ENCODE results near the gene RERE.
"Not testable (repeated sequence)": the region's sequence is repeated elsewhere in the genome, so short reads cannot be mapped to it uniquely, and the experiment has no call there.

The RERE gene

GRCh38 chr1:8380310-8380709, 437.1 kb downstream of the RERE start:
- DNase-seq (ENCODE audit: low spot score) = not testable (repeated sequence)

DNA sequence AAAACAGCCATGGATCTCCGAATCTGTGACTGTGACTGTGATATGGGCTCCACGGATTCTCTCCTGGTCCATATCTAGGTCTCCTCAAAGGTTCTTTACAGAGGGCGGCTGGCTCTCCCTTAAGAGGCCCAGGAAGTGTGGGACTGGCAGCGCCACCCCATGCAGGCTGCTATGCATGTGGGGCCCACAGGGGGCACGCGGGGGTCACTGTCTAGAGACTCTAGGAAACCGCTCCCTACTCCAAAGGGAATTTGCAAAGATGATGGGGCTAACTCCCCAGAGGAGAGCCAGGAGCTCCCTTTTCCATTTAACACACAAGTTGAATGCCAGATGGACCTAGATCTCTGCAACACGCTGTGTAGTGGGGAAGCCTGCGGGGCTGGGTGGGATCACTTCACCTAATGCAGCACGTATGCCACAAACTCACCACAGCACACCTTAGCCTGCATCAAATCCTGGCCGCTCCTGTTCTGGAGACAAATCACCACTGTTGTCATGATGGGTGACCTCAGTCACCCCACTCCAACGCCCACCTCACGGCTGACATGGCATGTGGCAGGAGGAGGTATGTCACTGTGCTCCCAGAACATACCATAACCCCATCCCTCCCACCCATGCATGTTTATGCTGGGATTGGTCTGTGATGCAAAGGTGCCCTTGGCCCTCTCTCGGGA, 437.8 kb downstream of the RERE start:
- no peak for DNase-seq (ENCODE audit: low spot score)

- DNase-seq (ENCODE audit: low spot score) = no peak
Observed at GRCh38 chr1:8378981-8379470, 438.4 kb downstream of the RERE start.

DNA sequence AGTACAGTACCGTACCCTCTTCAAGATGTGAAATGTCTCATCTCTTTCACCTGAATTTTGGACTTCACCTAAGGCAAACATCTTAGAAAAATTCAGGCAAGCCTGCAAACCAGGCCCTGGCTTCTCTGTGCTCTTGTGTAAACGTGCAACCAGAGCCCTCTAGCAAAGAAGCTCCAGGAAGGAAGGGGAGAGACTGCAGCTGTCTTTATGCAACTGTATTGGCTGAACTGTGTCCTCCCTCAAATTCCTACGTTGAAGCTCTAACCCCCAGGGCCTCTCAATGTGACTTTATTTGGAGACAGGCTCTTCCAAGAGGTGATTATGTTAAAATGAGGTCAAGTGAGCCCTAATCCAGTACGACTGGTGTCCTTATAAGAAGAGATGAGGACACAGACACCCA, 439.3 kb downstream of the RERE start:
- DNase-seq (ENCODE audit: low spot score) = no peak

- DNase-seq (ENCODE audit: low spot score) = no peak
Observed at GRCh38 chr1:8377271-8377981, 440.0 kb downstream of the RERE start.

GRCh38 chr1:8376358-8376840, 441.0 kb downstream of the RERE start:
- no peak for DNase-seq (ENCODE audit: low spot score)

DNA sequence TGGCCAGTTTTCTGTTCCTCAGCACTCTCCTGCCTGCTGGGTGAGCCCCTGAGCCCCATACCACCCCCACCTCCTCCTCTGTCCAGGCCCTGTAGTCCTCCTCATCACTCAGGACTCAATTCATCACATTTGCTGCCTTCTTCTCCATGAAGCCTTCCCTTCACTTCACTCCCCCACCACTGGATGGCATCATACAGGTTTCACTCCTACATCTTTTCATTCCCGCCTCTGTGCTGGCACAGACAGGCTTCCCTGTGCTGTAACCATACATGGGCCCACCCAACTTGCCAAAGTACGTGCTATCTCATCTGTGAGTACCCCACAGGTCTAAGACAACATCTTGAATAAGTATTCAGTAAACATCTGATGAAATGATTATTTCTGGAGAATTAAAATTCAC, 442.6 kb downstream of the RERE start:
- DNase-seq (ENCODE audit: low spot score) = peak; percentile 61

DNA sequence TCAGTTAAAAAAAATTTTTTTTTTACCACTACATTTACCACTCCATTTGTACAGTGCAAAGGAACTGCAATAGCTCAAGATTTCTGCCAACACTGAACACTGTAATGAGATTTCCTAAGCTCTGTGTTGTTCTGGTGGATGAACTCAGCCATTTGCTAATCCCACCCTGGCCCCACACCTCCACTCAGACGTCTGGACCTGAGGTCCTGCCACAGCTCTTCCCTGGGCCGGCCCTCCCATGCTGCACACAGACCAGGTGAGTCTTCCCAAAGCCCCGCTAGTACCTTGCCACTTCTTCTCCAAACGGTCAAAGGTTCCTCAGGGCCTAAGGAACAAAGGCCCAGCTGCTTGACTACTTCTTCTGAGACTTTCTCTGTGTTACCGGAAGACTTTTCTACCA, 443.1 kb downstream of the RERE start:
- DNase-seq (ENCODE audit: low spot score) = no peak

DNA sequence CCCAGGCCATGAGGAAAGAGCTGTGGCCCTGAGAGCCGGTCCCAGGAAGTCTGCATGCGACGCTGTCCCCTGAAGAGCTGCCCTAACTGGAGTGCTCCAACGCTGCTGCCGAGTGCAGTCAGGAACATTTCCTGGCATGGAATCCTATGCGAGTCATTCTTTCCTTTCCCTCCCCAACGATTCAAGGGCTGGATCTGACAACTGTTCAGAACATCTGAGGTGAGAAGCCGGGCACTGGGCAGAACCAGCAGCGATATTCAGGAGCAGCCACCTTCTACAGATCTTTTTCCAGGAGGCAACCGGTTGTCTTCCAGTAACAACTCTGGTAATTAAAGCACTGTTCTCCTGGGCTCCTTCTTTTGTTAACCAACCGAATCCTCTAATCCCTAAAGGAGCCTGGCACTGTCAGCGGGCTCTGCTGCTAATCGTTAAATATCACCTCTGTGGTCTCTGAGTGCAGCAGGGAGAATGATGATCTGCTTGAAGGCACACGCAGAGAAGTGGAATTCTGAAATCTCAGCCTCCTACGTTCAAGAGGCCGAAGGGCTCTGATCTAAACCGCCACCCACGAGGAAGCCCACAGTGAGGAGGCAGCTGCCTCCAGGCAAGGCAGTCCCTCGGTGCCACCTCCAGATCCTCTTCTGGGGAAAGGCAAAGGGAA, 443.7 kb downstream of the RERE start:
- no peak for DNase-seq (ENCODE audit: low spot score)

GRCh38 chr1:8373125-8373524, 444.3 kb downstream of the RERE start:
- DNase-seq (ENCODE audit: low spot score) = no peak

DNA sequence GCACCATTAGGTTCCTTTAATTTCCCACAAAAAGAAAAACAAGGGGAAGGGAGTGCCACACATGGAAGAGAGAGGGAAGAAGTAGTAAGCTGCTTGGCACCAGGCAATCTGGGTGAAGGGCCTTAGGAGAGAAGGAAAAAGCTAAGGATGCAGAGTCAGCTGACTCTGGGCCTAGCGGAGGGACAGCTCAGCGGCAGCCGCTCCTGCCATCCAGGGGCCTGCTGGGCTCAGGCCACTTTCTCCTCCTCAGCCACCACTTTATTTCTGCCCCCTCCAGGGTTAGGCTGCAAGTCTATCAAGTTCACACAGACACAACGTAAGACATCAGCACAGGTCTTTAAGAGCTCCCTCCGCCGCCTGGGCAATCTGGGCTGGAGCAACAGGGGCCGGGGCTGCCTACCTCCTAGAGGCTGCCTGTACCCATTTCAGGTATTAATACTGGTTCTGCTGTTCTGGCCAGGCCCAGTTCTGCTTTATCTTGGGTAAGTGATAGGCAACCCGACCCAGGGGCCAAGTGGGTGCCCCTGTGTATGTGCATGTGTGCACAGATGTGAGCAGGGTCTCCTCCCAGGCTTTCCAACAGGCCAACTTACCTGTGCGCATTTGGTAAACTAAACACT, 446.0 kb downstream of the RERE start:
- DNase-seq (ENCODE audit: low spot score) = no peak

- DNase-seq (ENCODE audit: low spot score) = no peak
Observed at GRCh38 chr1:8370905-8371315, 446.5 kb downstream of the RERE start.

GRCh38 chr1:8370046-8370881, 447.2 kb downstream of the RERE start:
- no peak for DNase-seq (ENCODE audit: low spot score)

- DNase-seq (ENCODE audit: low spot score) = no peak
Observed at GRCh38 chr1:8368956-8369639, 448.3 kb downstream of the RERE start.

GRCh38 chr1:8367571-8368194, 449.8 kb downstream of the RERE start:
- no peak for DNase-seq (ENCODE audit: low spot score)

- DNase-seq (ENCODE audit: low spot score) = no peak
Observed at GRCh38 chr1:8365661-8366362, 451.6 kb downstream of the RERE start.

GRCh38 chr1:8364528-8365442, 452.7 kb downstream of the RERE start:
- DNase-seq (ENCODE audit: low spot score) = no peak

DNA sequence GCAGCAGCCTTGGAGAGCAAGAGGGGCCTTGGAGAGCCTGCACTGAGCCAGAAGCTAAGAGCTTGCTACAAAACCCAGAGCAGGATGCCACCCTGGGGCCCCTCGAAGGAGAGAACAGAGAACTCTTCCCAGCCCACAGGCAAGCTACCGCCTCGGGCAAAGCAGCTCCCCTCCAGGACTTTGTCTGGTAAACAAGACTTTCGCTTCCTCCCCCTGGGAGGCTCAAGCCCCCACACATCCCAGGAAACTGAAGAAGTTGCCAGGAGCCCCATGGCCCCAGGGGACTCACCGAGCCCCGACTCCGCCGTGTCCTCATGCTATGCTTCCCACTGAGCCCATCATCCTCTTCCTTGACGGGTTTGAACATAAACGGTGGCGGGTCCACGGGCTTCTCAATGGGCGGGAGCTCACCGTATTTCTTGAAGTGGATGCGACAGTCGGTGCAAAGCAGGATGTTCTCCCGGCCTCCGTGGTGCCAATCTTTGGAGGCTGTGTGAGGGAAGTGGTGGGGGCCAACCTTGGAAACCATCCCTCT, 453.6 kb downstream of the RERE start:
- no peak for DNase-seq (ENCODE audit: low spot score)
